HEK293 (cell line): Measurements from ENCODE around the gene KANK2.

Experiments used
- GLI2 ChIP-seq: fragments of 450-650 bp; formaldehyde crosslinking; IDR thresholded peaks from 2 replicates; pipeline ENCODE4; 2017; ENCODE audit warnings: missing biosample characterization, missing genetic modification characterization, low read depth, borderline replicate concordance
- KLF10 ChIP-seq: fragments of 450-650 bp; IDR thresholded peaks from 2 replicates; pipeline ENCODE4 v1.5.1; 2018; ENCODE audit warnings: missing biosample characterization, mild to moderate bottlenecking, missing genetic modification characterization
- MYNN ChIP-seq: fragments of 450-650 bp; formaldehyde crosslinking; IDR thresholded peaks from 2 replicates; pipeline ENCODE4 v1.5.1; 2016; ENCODE audit warnings: missing biosample characterization, missing genetic modification characterization, borderline replicate concordance
- ZBTB1 ChIP-seq: fragments of 450-650 bp; formaldehyde crosslinking; IDR thresholded peaks from 2 replicates; pipeline ENCODE4 v1.5.1; 2016; ENCODE audit warnings: missing biosample characterization, missing genetic modification characterization
- ZBTB7A ChIP-seq: fragments of 450-650 bp; formaldehyde crosslinking; IDR thresholded peaks from 2 replicates; pipeline ENCODE4 v1.5.1; 2016; ENCODE audit warnings: low read depth, missing biosample characterization, missing genetic modification characterization
- ZIC2 ChIP-seq: fragments of 450-650 bp; formaldehyde crosslinking; IDR thresholded peaks from 2 replicates; pipeline ENCODE4 v1.5.1; 2016; ENCODE audit warnings: missing biosample characterization, missing genetic modification characterization
- ZNF155 ChIP-seq: fragments of 450-650 bp; formaldehyde crosslinking; IDR thresholded peaks from 2 replicates; pipeline ENCODE4 v1.5.1; 2016; ENCODE audit warnings: missing biosample characterization, missing genetic modification characterization
- ZNF223 ChIP-seq: fragments of 450-650 bp; formaldehyde crosslinking; IDR thresholded peaks from 2 replicates; pipeline ENCODE4 v1.5.1; 2016; ENCODE audit warnings: missing biosample characterization, missing genetic modification characterization
- ZNF23 ChIP-seq: fragments of 450-650 bp; formaldehyde crosslinking; IDR thresholded peaks from 2 replicates; pipeline ENCODE4 v1.5.1; 2016; ENCODE audit warnings: missing biosample characterization, missing genetic modification characterization, borderline replicate concordance
- ZNF423 ChIP-seq: fragments of 450-650 bp; formaldehyde crosslinking; IDR thresholded peaks from 2 replicates; pipeline ENCODE4 v1.5.1; 2016; ENCODE audit warnings: missing biosample characterization, missing genetic modification characterization
- ZNF549 ChIP-seq: fragments of 450-650 bp; IDR thresholded peaks from 2 replicates; pipeline ENCODE4 v1.5.1; 2018; ENCODE audit warnings: missing biosample characterization, missing genetic modification characterization, mild to moderate bottlenecking, inconsistent platforms, moderate library complexity
- ZNF560 ChIP-seq: fragments of 450-650 bp; formaldehyde crosslinking; IDR thresholded peaks from 2 replicates; pipeline ENCODE4 v1.5.1; 2017; ENCODE audit warnings: missing biosample characterization, missing genetic modification characterization, borderline replicate concordance
- ZNF561 ChIP-seq: fragments of 450-650 bp; IDR thresholded peaks from 2 replicates; pipeline ENCODE4 v1.5.1; 2018; ENCODE audit warnings: missing biosample characterization, missing genetic modification characterization, borderline replicate concordance
- ZNF571 ChIP-seq: fragments of 450-650 bp; formaldehyde crosslinking; IDR thresholded peaks from 2 replicates; pipeline ENCODE4 v1.5.0; 2017; ENCODE audit warnings: missing biosample characterization, missing genetic modification characterization
- ZNF600 ChIP-seq: fragments of 450-650 bp; formaldehyde crosslinking; IDR thresholded peaks from 2 replicates; pipeline ENCODE4 v1.5.1; 2016; ENCODE audit warnings: missing biosample characterization, missing genetic modification characterization
- ZNF660 ChIP-seq: fragments of 450-650 bp; IDR thresholded peaks from 2 replicates; pipeline ENCODE4 v1.5.1; 2018; ENCODE audit warnings: missing biosample characterization, mild to moderate bottlenecking, missing genetic modification characterization
- ZNF76 ChIP-seq: fragments of 450-650 bp; formaldehyde crosslinking; IDR thresholded peaks from 2 replicates; pipeline ENCODE4; 2016; ENCODE audit warnings: low read depth, missing biosample characterization, missing genetic modification characterization, borderline replicate concordance
- TF ChIP-seq, protein P1 (sequence below): fragments of 450-650 bp; formaldehyde crosslinking; IDR thresholded peaks from 2 replicates; pipeline ENCODE4 v1.5.1; 2017; ENCODE audit warnings: missing biosample characterization, missing genetic modification characterization
- TF ChIP-seq, protein P2 (sequence below): fragments of 450-650 bp; formaldehyde crosslinking; IDR thresholded peaks from 2 replicates; pipeline ENCODE4 v1.5.1; 2016; ENCODE audit warnings: missing biosample characterization, missing genetic modification characterization
- TF ChIP-seq, protein P3 (sequence below): fragments of 450-650 bp; formaldehyde crosslinking; IDR thresholded peaks from 2 replicates; pipeline ENCODE4 v1.5.1; 2017; ENCODE audit warnings: missing biosample characterization, missing genetic modification characterization
- TF ChIP-seq, protein P4 (sequence below): fragments of 450-650 bp; formaldehyde crosslinking; IDR thresholded peaks from 2 replicates; pipeline ENCODE4 v1.5.0; 2017; ENCODE audit warnings: missing biosample characterization, missing genetic modification characterization, borderline replicate concordance
- TF ChIP-seq, protein P5 (sequence below): fragments of 450-650 bp; formaldehyde crosslinking; IDR thresholded peaks from 2 replicates; pipeline ENCODE4 v1.5.1; 2016; ENCODE audit warnings: missing biosample characterization, missing genetic modification characterization
- TF ChIP-seq, protein P6 (sequence below): fragments of 450-650 bp; formaldehyde crosslinking; IDR thresholded peaks from 2 replicates; pipeline ENCODE4 v1.5.1; 2016; ENCODE audit warnings: missing biosample characterization, missing genetic modification characterization
- TF ChIP-seq, protein P7 (sequence below): fragments of 450-650 bp; formaldehyde crosslinking; IDR thresholded peaks from 2 replicates; pipeline ENCODE4 v1.5.1; 2017; ENCODE audit warnings: missing biosample characterization, missing genetic modification characterization
- TF ChIP-seq, protein P8 (sequence below): sonication (generic); formaldehyde crosslinking; IDR thresholded peaks from 2 replicates; pipeline ENCODE4 v1.8.1; 2022; ENCODE audit warnings: mild to moderate bottlenecking, moderate library complexity, missing genetic modification reagents
- TF ChIP-seq, protein P9 (sequence below): fragments of 450-650 bp; IDR thresholded peaks from 2 replicates; pipeline ENCODE4 v1.5.1; 2018; ENCODE audit warnings: missing biosample characterization, missing genetic modification characterization

Gene KANK2

DNA sequence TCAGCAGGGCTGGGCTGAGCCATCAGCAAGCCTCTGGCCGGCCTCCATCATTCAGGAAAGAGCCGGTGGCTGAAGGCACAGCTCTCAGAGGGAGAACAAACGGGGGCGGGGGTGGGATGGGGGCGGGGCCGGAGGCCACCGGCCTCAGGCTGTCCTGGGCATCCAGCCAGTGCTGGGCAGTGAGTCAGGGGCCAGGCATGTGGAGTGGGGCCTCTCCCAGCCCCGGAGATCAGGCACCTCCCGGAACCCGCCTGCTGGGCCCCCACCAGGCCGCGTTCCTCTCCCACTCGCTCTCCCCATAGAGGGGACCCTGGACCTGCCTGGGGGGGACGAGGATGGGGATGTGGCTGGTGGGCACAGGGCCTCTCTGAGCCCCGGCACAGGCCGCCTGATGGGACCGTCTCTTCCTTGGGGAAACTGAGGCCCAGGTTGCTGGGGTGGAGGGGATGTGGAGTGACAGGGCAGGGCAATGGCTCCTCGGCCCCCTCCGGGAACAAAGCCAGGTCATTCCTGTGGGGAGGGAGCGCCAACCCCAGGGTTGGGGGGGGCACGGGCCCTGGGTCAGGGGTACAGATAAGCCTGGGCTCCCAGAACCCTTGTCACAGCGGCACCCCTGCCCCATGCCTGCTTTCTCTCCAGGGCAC is 54.7 kb downstream of the KANK2 start (continued):
- TF ChIP-seq, protein P1, sequence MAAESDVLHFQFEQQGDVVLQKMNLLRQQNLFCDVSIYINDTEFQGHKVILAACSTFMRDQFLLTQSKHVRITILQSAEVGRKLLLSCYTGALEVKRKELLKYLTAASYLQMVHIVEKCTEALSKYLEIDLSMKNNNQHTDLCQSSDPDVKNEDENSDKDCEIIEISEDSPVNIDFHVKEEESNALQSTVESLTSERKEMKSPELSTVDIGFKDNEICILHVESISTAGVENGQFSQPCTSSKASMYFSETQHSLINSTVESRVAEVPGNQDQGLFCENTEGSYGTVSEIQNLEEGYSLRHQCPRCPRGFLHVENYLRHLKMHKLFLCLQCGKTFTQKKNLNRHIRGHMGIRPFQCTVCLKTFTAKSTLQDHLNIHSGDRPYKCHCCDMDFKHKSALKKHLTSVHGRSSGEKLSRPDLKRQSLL (tag by site-specific recombination) = peak; percentile 82
- TF ChIP-seq GLI2 (tag by site-specific recombination) = no peak
- TF ChIP-seq ZNF560 (tag by site-specific recombination) = no peak
- TF ChIP-seq, protein P2, sequence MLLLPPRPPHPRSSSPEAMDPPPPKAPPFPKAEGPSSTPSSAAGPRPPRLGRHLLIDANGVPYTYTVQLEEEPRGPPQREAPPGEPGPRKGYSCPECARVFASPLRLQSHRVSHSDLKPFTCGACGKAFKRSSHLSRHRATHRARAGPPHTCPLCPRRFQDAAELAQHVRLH = no peak
- TF ChIP-seq, protein P3, sequence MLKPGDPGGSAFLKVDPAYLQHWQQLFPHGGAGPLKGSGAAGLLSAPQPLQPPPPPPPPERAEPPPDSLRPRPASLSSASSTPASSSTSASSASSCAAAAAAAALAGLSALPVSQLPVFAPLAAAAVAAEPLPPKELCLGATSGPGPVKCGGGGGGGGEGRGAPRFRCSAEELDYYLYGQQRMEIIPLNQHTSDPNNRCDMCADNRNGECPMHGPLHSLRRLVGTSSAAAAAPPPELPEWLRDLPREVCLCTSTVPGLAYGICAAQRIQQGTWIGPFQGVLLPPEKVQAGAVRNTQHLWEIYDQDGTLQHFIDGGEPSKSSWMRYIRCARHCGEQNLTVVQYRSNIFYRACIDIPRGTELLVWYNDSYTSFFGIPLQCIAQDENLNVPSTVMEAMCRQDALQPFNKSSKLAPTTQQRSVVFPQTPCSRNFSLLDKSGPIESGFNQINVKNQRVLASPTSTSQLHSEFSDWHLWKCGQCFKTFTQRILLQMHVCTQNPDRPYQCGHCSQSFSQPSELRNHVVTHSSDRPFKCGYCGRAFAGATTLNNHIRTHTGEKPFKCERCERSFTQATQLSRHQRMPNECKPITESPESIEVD = no peak
- TF ChIP-seq, protein P4, sequence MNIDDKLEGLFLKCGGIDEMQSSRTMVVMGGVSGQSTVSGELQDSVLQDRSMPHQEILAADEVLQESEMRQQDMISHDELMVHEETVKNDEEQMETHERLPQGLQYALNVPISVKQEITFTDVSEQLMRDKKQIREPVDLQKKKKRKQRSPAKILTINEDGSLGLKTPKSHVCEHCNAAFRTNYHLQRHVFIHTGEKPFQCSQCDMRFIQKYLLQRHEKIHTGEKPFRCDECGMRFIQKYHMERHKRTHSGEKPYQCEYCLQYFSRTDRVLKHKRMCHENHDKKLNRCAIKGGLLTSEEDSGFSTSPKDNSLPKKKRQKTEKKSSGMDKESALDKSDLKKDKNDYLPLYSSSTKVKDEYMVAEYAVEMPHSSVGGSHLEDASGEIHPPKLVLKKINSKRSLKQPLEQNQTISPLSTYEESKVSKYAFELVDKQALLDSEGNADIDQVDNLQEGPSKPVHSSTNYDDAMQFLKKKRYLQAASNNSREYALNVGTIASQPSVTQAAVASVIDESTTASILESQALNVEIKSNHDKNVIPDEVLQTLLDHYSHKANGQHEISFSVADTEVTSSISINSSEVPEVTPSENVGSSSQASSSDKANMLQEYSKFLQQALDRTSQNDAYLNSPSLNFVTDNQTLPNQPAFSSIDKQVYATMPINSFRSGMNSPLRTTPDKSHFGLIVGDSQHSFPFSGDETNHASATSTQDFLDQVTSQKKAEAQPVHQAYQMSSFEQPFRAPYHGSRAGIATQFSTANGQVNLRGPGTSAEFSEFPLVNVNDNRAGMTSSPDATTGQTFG (tag by site-specific recombination) = no peak
- no peak for TF ChIP-seq MYNN
- peak; percentile 92 for TF ChIP-seq ZIC2 (tag by site-specific recombination)
- peak; percentile 55 for TF ChIP-seq ZNF660
- peak; percentile 70 for TF ChIP-seq KLF10 (tag by site-specific recombination)
- TF ChIP-seq ZNF155 (tag by site-specific recombination) = no peak
- no peak for TF ChIP-seq ZNF571 (tag by site-specific recombination)
- TF ChIP-seq, protein P5, sequence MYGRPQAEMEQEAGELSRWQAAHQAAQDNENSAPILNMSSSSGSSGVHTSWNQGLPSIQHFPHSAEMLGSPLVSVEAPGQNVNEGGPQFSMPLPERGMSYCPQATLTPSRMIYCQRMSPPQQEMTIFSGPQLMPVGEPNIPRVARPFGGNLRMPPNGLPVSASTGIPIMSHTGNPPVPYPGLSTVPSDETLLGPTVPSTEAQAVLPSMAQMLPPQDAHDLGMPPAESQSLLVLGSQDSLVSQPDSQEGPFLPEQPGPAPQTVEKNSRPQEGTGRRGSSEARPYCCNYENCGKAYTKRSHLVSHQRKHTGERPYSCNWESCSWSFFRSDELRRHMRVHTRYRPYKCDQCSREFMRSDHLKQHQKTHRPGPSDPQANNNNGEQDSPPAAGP (tag by site-specific recombination) = peak; percentile 59
- TF ChIP-seq ZNF76 (tag by site-specific recombination) = peak; percentile 21; the same call in 1 of the 2 replicates
- TF ChIP-seq ZNF549 (tag by site-specific recombination) = no peak
- TF ChIP-seq ZBTB7A (tag by site-specific recombination) = 0 out of 2 replicates have a peak, but pooled peaks have one; percentile 48
- TF ChIP-seq, protein P6, sequence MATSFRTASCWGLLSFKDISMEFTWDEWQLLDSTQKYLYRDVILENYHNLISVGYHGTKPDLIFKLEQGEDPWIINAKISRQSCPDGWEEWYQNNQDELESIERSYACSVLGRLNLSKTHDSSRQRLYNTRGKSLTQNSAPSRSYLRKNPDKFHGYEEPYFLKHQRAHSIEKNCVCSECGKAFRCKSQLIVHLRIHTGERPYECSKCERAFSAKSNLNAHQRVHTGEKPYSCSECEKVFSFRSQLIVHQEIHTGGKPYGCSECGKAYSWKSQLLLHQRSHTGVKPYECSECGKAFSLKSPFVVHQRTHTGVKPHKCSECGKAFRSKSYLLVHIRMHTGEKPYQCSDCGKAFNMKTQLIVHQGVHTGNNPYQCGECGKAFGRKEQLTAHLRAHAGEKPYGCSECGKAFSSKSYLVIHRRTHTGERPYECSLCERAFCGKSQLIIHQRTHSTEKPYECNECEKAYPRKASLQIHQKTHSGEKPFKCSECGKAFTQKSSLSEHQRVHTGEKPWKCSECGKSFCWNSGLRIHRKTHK (tag by site-specific recombination) = no peak
- TF ChIP-seq ZBTB1 (tag by site-specific recombination) = no peak
- TF ChIP-seq ZNF600 (tag by site-specific recombination) = no peak
- TF ChIP-seq ZNF23 = no peak
- TF ChIP-seq ZNF423 (tag by site-specific recombination) = no peak
- TF ChIP-seq, protein P7, sequence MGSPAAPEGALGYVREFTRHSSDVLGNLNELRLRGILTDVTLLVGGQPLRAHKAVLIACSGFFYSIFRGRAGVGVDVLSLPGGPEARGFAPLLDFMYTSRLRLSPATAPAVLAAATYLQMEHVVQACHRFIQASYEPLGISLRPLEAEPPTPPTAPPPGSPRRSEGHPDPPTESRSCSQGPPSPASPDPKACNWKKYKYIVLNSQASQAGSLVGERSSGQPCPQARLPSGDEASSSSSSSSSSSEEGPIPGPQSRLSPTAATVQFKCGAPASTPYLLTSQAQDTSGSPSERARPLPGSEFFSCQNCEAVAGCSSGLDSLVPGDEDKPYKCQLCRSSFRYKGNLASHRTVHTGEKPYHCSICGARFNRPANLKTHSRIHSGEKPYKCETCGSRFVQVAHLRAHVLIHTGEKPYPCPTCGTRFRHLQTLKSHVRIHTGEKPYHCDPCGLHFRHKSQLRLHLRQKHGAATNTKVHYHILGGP (tag by site-specific recombination) = no peak
- TF ChIP-seq, protein P8, sequence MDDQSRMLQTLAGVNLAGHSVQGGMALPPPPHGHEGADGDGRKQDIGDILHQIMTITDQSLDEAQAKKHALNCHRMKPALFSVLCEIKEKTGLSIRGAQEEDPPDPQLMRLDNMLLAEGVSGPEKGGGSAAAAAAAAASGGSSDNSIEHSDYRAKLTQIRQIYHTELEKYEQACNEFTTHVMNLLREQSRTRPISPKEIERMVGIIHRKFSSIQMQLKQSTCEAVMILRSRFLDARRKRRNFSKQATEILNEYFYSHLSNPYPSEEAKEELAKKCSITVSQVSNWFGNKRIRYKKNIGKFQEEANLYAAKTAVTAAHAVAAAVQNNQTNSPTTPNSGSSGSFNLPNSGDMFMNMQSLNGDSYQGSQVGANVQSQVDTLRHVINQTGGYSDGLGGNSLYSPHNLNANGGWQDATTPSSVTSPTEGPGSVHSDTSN (CRISPR knock-in tag) = no peak
- no peak for TF ChIP-seq ZNF223 (tag by site-specific recombination)
- TF ChIP-seq, protein P9, sequence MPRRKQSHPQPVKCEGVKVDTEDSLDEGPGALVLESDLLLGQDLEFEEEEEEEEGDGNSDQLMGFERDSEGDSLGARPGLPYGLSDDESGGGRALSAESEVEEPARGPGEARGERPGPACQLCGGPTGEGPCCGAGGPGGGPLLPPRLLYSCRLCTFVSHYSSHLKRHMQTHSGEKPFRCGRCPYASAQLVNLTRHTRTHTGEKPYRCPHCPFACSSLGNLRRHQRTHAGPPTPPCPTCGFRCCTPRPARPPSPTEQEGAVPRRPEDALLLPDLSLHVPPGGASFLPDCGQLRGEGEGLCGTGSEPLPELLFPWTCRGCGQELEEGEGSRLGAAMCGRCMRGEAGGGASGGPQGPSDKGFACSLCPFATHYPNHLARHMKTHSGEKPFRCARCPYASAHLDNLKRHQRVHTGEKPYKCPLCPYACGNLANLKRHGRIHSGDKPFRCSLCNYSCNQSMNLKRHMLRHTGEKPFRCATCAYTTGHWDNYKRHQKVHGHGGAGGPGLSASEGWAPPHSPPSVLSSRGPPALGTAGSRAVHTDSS = no peak
- TF ChIP-seq ZNF561 (tag by site-specific recombination) = no peak
